A549 (cell line): Measurements from ENCODE around the gene FOXO1. TPM values are rescaled to one million over a fixed set of nuclear protein-coding genes. Genes with fewer than 3 reads are reported as not detected.

Experiments
- ATAC-seq, 2 experiments: fragments of 200-7000 bp in 1 of 2; fragments of >200 bp in 1 of 2; cut with Nextera tagmentation in 1 of 2; cut with Tn5 transposase in 1 of 2; 3 replicates each; pipeline versions ENCODE4 v1.8.0 to v1.9.1; 2018 to 2020; ENCODE audit warnings: mild to moderate bottlenecking in 1 of 2, moderate library complexity in 1 of 2
- CTCF ChIA-PET: fragments of 300-600 bp; sonication (Branson Sonifier 250); formaldehyde crosslinking; extraction: SDS; loops from one replicate; lab custom pipeline; 2021; ENCODE audit warnings: antibody characterized with exemption, inconsistent platforms; lab: Yijun Ruan, JAX
- POLR2A ChIA-PET: fragments of 350-600 bp; formaldehyde crosslinking; extraction: SDS; loops from one replicate; lab custom pipeline; 2021; ENCODE audit warnings: antibody characterized with exemption, inconsistent platforms; lab: Yijun Ruan, JAX
- DNase-seq, 2 experiments: peaks; one replicate each; pipeline versions ENCODE4 v3.0.0 to v3.0.0-alpha.2; 2011 to 2016; ENCODE audit warnings: low read depth in 1 of 2, low spot score in 1 of 2
- FAIRE-seq: peaks from 2 replicates; lab custom pipeline; 2011; peaks lifted over from hg19 to GRCh38; lab: Jason Lieb, UNC
- H3K27ac ChIP-seq, 2 experiments: fragments of >200 bp; sonication (Bioruptor Twin); formaldehyde crosslinking; 3 replicates each; pipeline ENCODE4 v1.5.1; 2016 to 2017
- H3K4me1 ChIP-seq: fragments of >200 bp; sonication (Bioruptor Twin); formaldehyde crosslinking; 3 replicates; pipeline ENCODE4 v1.6.1; 2016
- H3K4me2 ChIP-seq: fragments of >200 bp; sonication (Bioruptor Twin); formaldehyde crosslinking; 3 replicates; pipeline ENCODE4 v1.6.1; 2016
- H3K4me3 ChIP-seq: fragments of >200 bp; sonication (Bioruptor Twin); formaldehyde crosslinking; 3 replicates; pipeline ENCODE4 v1.5.1; 2016
- H3K9me3 ChIP-seq: fragments of >200 bp; sonication (Bioruptor Twin); formaldehyde crosslinking; 3 replicates; pipeline ENCODE4 v1.6.1; 2016
- BHLHE40 ChIP-seq: IDR thresholded peaks from 2 replicates; pipeline ENCODE4 v1.6.1; 2012; ENCODE audit warnings: low read depth, low read length, inconsistent platforms
- CBX2 ChIP-seq: fragments of 200-600 bp; sonication (generic); IDR thresholded peaks from 2 replicates; pipeline ENCODE4 v1.6.1; 2016; ENCODE audit warnings: low read depth, mild to moderate bottlenecking, borderline replicate concordance
- CHD2 ChIP-seq: fragments of 150-350 bp; IDR thresholded peaks from 2 replicates; pipeline ENCODE4 v1.6.1; 2014; ENCODE audit warnings: low read length; ENCODE audit not compliant: partially characterized antibody
- CTCF ChIP-seq: fragments of >200 bp; sonication (Bioruptor Twin); formaldehyde crosslinking; IDR thresholded peaks from 3 replicates; pipeline ENCODE4 v1.5.1; 2016
- E2F6 ChIP-seq: IDR thresholded peaks from 2 replicates; pipeline ENCODE4 v1.6.1; 2012; ENCODE audit warnings: low read depth, borderline replicate concordance
- EP300 ChIP-seq, 2 experiments: fragments of >200 bp; sonication (Bioruptor Twin); formaldehyde crosslinking; IDR thresholded peaks; 2 replicates in 1 of 2; 3 replicates in 1 of 2; pipeline ENCODE4 v1.6.1; 2016 to 2017
- ESRRA ChIP-seq: fragments of 150-350 bp; IDR thresholded peaks from 2 replicates; pipeline ENCODE4 v1.6.1; 2014; ENCODE audit warnings: mild to moderate bottlenecking, low read length, borderline replicate concordance
- FOSB ChIP-seq: fragments of 250-450 bp; sonication (Bioruptor Pico); IDR thresholded peaks from 2 replicates; pipeline ENCODE4 v1.5.0; 2020; ENCODE audit warnings: mild to moderate bottlenecking, moderate library complexity
- GATA3 ChIP-seq: IDR thresholded peaks from 2 replicates; pipeline ENCODE4 v1.6.1; 2012; ENCODE audit warnings: borderline replicate concordance
- HOXB5 ChIP-seq: fragments of 250-450 bp; sonication (Bioruptor Pico); IDR thresholded peaks from 2 replicates; pipeline ENCODE4 v1.5.0; 2020; ENCODE audit warnings: mild to moderate bottlenecking, moderate library complexity
- KDM5A ChIP-seq: fragments of 200-600 bp; sonication (generic); IDR thresholded peaks from 2 replicates; pipeline ENCODE4 v1.6.1; 2016; ENCODE audit warnings: antibody characterized with exemption, mild to moderate bottlenecking
- MAFK ChIP-seq: fragments of 450-650 bp; IDR thresholded peaks from 2 replicates; pipeline ENCODE4 v1.6.1; 2014; ENCODE audit not compliant: partially characterized antibody
- MAZ ChIP-seq: fragments of 150-350 bp; IDR thresholded peaks from 2 replicates; pipeline ENCODE4 v1.6.1; 2014; ENCODE audit warnings: antibody characterized with exemption, low read depth, low read length, borderline replicate concordance
- NR3C1 ChIP-seq: fragments of >200 bp; sonication (Bioruptor Twin); formaldehyde crosslinking; IDR thresholded peaks from 3 replicates; pipeline ENCODE4 v1.6.1; 2017
- PBX3 ChIP-seq: IDR thresholded peaks from 2 replicates; pipeline ENCODE4 v1.6.1; 2012
- RARB ChIP-seq: fragments of 250-450 bp; sonication (Bioruptor Pico); IDR thresholded peaks from 2 replicates; pipeline ENCODE4 v1.8.0; 2021; ENCODE audit warnings: mild to moderate bottlenecking, moderate library complexity
- REST ChIP-seq: fragments of 200-600 bp; sonication (generic); IDR thresholded peaks from 2 replicates; pipeline ENCODE4 v1.6.1; 2016; ENCODE audit warnings: antibody characterized with exemption, mild to moderate bottlenecking, moderate library complexity
- SREBF2 ChIP-seq: fragments of 450-650 bp; IDR thresholded peaks from 2 replicates; pipeline ENCODE4 v1.6.1; 2014; ENCODE audit warnings: mild to moderate bottlenecking, moderate library complexity
- TP53 ChIP-seq: fragments of 250-450 bp; sonication (Bioruptor Pico); IDR thresholded peaks from 2 replicates; pipeline ENCODE4 v1.5.0; 2021; ENCODE audit warnings: mild to moderate bottlenecking, moderate library complexity
- USF2 ChIP-seq: fragments of 450-650 bp; IDR thresholded peaks from 2 replicates; pipeline ENCODE4 v1.6.1; 2014; ENCODE audit warnings: antibody characterized with exemption
- ZC3H11A ChIP-seq: fragments of 450-650 bp; IDR thresholded peaks from 2 replicates; pipeline ENCODE4 v1.6.1; 2014; ENCODE audit warnings: antibody characterized with exemption, mild to moderate bottlenecking
- ZFP36 ChIP-seq: fragments of 450-650 bp; IDR thresholded peaks from 2 replicates; pipeline ENCODE4 v1.6.1; 2014; ENCODE audit warnings: borderline replicate concordance; ENCODE audit not compliant: partially characterized antibody
- WGBS: methylation state at CpG from one replicate; pipeline ENCODE4 v1.1.6; 2017; ENCODE audit errors: missing lambda C conversion rate; 5-methylcytosine and 5-hydroxymethylcytosine counted together
- polyA plus RNA-seq, 4 experiments: library from polyadenylated mRNA; depleted of rRNA in 3 of 4; stranded (reverse); fragments of >200 nt; fragmentation: RNase III in 1 of 4; extraction: RNeasy Plus Mini Kit Qiagen cat#74134 plus additional on column Dnase treatment in 1 of 4; gene quantifications; 2 replicates in 3 of 4; 3 replicates in 1 of 4; pipeline ENCODE4 v1.2.3, GENCODE V29; 2011 to 2017

The FOXO1 gene
- polyA plus RNA-seq, 2 of the 4 experiments (the other 2 are of a cell fraction) = 2.2 to 3.6 TPM

GRCh38 chr13:40522282-40522681 is 144.2 kb downstream of the FOXO1 start:
- ChIA-PET POLR2A (no interaction called here), CTCF (no interaction called here)
- 91% methylated on average over 1 of the region's 1 CpG for WGBS
- TF ChIP-seq ESRRA (no peak), RARB (CRISPR knock-in tag) (no peak)
- ATAC-seq = no peak
- Histone ChIP-seq H3K4me3 (no peak overlapping the region), H3K27ac (no peak overlapping the region), H3K4me1 (no peaks in the 10 kb centered on the region), H3K4me2 (no peak overlapping the region), H3K9me3 (no peaks in the 10 kb centered on the region)
- FAIRE-seq = no peak
- DNase-seq = no peak

GRCh38 chr13:40520916-40521315 is 145.5 kb downstream of the FOXO1 start:
- TF ChIP-seq EP300 (IDR thresholded peaks at IDR 0.05) (no peak), CHD2 (no peak), USF2 (no peak), CTCF (no peak), FOSB (CRISPR knock-in tag) (no peak), MAZ (no peak), ESRRA (no peak), ZC3H11A (no peak), CBX2 (no peak), ZFP36 (no peak), NR3C1 (no peak), REST (no peak), HOXB5 (CRISPR knock-in tag) (no peak), KDM5A (no peak)
- 84% methylated on average over 3 of the region's 3 CpGs for WGBS
- Histone ChIP-seq H3K4me2 (no peak overlapping the region), H3K9me3 (no peaks in the 10 kb centered on the region), H3K4me1 (no peaks in the 10 kb centered on the region), H3K27ac (no peak overlapping the region), H3K4me3 (no peak overlapping the region)
- ChIA-PET CTCF (interaction anchor here (0.6 kb wide), 1 partner anchor 123 kb away, joined by 3 read pairs; no protein-coding TSS in a partner anchor), POLR2A (no interaction called here)
- DNase-seq (no peak), FAIRE-seq (no peak), ATAC-seq (no peak)

GRCh38 chr13:40519637-40520036 is 146.8 kb downstream of the FOXO1 start:
- H3K9me3 ChIP-seq = no peaks in the 10 kb centered on the region
- no peaks in the 10 kb centered on the region for H3K4me1 ChIP-seq
- no peak for FAIRE-seq
- 91% methylated on average over 5 of the region's 5 CpGs for WGBS
- H3K4me3 ChIP-seq = no peak overlapping the region
- CTCF ChIA-PET = no interaction called here
- ATAC-seq = no peak
- POLR2A ChIA-PET = no interaction called here
- no peak overlapping the region for H3K27ac ChIP-seq
- no peak overlapping the region for H3K4me2 ChIP-seq
- no peak for DNase-seq
- TF ChIP-seq ZFP36 (no peak), TP53 (no peak), MAFK (no peak), GATA3 (no peak), SREBF2 (no peak), CTCF (no peak), BHLHE40 (no peak), E2F6 (no peak), USF2 (no peak), PBX3 (no peak), RARB (CRISPR knock-in tag) (no peak)
